MCF 10A (cell line): ENCODE results near the gene SBF2. TPM values are rescaled to one million over a fixed set of nuclear protein-coding genes. Genes with fewer than 3 reads are reported as not detected.

Experiments
- Bru-seq: library from RNA; stranded (reverse); fragments of 400-500 nt; gene quantifications from one replicate; lab custom pipeline; 2021; lab: Mats Ljungman, UMichigan
- BruChase-seq, 2 experiments: library from RNA; stranded (reverse); fragments of 400-500 nt; gene quantifications; one replicate each; lab custom pipeline; 2021; lab: Mats Ljungman, UMichigan
- BruUV-seq: library from RNA; stranded (reverse); fragments of 400-500 nt; replicated peaks from 2 replicates; lab custom pipeline; 2021; lab: Mats Ljungman, UMichigan
- CTCF ChIA-PET: fragments of 300-600 bp; sonication (Branson Sonifier 250); formaldehyde crosslinking; extraction: SDS; loops from one replicate; lab custom pipeline; 2021; ENCODE audit warnings: antibody characterized with exemption, inconsistent platforms; lab: Yijun Ruan, JAX
- POLR2A ChIA-PET: fragments of 300-600, 350-650 bp; sonication (Branson Sonifier 250); formaldehyde crosslinking; extraction: SDS; loops from one replicate; lab custom pipeline; 2020; ENCODE audit warnings: antibody characterized with exemption, inconsistent platforms; lab: Yijun Ruan, JAX
- DNase-seq: peaks from one replicate; pipeline ENCODE4 v3.0.0-alpha.2; 2018; ENCODE audit not compliant: unreplicated experiment
- H3K27ac Mint-ChIP-seq: one replicate; pipeline ENCODE4 v1.8.0; 2022; ENCODE audit warnings: mild to moderate bottlenecking, low read depth, mixed read lengths; ENCODE audit not compliant: unreplicated experiment
- H3K27me3 Mint-ChIP-seq: one replicate; pipeline ENCODE4 v1.8.0; 2022; ENCODE audit warnings: mixed read lengths; ENCODE audit not compliant: insufficient read depth, unreplicated experiment
- H3K36me3 Mint-ChIP-seq: one replicate; pipeline ENCODE4 v1.8.0; 2022; ENCODE audit warnings: mild to moderate bottlenecking, moderate library complexity, mixed read lengths; ENCODE audit not compliant: insufficient read depth, unreplicated experiment
- H3K4me1 Mint-ChIP-seq: one replicate; pipeline ENCODE4 v1.8.0; 2022; ENCODE audit warnings: mixed read lengths; ENCODE audit not compliant: insufficient read depth, unreplicated experiment
- H3K4me3 Mint-ChIP-seq: one replicate; pipeline ENCODE4 v1.8.0; 2022; ENCODE audit warnings: mild to moderate bottlenecking, moderate library complexity, mixed read lengths; ENCODE audit not compliant: unreplicated experiment
- H3K9me3 Mint-ChIP-seq: one replicate; pipeline ENCODE4 v1.8.0; 2022; ENCODE audit warnings: mixed read lengths; ENCODE audit not compliant: unreplicated experiment
- CTCF ChIP-seq: fragments of 200-600 bp; IDR thresholded peaks from one replicate; pipeline ENCODE4 v1.8.0; 2022; ENCODE audit warnings: antibody characterized with exemption, mild to moderate bottlenecking; ENCODE audit not compliant: unreplicated experiment
- intact Hi-C: fragments of 100-400 bp; cut with micrococcal nuclease; formaldehyde crosslinking; loops from 2 replicates; pipeline ENCODE4 v1.14.1; 2022
- long read RNA-seq: library from polyadenylated mRNA; stranded (forward); transcript quantifications from one replicate; pipeline ENCODE4 v2.0.0, GENCODE V29; 2022
- total RNA-seq: library from RNA; stranded (reverse); gene quantifications from 2 replicates; pipeline ENCODE4 v1.2.3, GENCODE V29; 2022

The SBF2 gene
- total RNA-seq (28.3 and 28.7 TPM in 2 replicates), Bru-seq, nascent RNA (percentile 79 among the genes with signal in this experiment), BruChase-seq, experiment 1, labeled RNA remaining after a 6-hour chase (percentile 67 among the genes with signal in this experiment), BruChase-seq, experiment 2, labeled RNA remaining after a 2-hour chase (percentile 70 among the genes with signal in this experiment)
- long read RNA-seq, full-length matches to known transcripts = 5 of 24 reads
- long read RNA-seq, partial matches to known transcripts = 6 of 24 reads
- long read RNA-seq, other reads (novel, unspliced or antisense) = 13 of 24 reads

GRCh38 chr11:10293423-10294289 lies at the start of gene SBF2:
TSS of gene SBF2 (minus strand) at chr11:10294219. CDS start at chr11:10294069, 150 bp downstream.
- CTCF ChIA-PET = interaction anchor here (0.7 to 2.2 kb wide), 5 partner anchors 9 to 512 kb away, joined by 3 to 10 read pairs (median 5); partner anchors contain the start of gene ADM
- H3K4me1 Mint-ChIP-seq = peaks cover 25% of the 10 kb centered on the region
- POLR2A ChIA-PET = interaction anchor here (0.7 to 8.5 kb wide), 19 partner anchors 9 to 720 kb away, joined by 3 to 217 read pairs (median 3); partner anchors contain the start of genes ADM and WEE1
- peak within 1 kb of the TSS; percentile 74 for H3K27ac Mint-ChIP-seq
- no peaks in the 10 kb centered on the region for H3K36me3 Mint-ChIP-seq
- H3K4me3 Mint-ChIP-seq = peak within 1 kb of the TSS; percentile 72
- intact Hi-C loops = no loop called here
- no peaks in the 10 kb centered on the region for H3K27me3 Mint-ChIP-seq
- no peak for TF ChIP-seq CTCF
- no TSS peak for BruUV-seq
- DNase-seq = peak; percentile 84
- no peaks in the 10 kb centered on the region for H3K9me3 Mint-ChIP-seq

DNA sequence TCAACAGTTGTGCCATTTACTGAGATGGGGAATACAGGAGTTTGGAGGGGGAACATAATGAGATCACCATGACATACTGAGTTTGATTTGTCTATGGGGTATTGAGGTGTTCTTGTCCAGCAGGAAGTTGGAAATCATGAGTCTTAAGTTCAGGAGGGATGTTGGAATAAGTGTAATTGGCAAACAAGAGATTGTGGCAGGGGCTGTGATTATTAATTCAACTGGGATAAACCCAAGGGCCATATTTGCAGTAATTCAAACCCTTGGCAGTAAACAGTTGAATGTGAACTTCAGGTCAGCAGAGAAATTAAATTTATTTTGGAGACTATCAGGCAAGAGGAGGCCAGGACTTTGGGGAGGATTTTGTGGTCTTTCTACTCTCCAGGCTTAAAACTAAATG lies 44.3 kb upstream of the SBF2 start:
- H3K9me3 Mint-ChIP-seq = no peaks in the 10 kb centered on the region
- H3K4me1 Mint-ChIP-seq = no peaks in the 10 kb centered on the region
- no TSS peak for BruUV-seq
- no peaks in the 10 kb centered on the region for H3K27me3 Mint-ChIP-seq
- ChIA-PET POLR2A (no interaction called here), CTCF (no interaction called here)
- TF ChIP-seq CTCF = no peak
- H3K27ac Mint-ChIP-seq = no peak overlapping the region
- DNase-seq = no peak
- H3K36me3 Mint-ChIP-seq = no peaks in the 10 kb centered on the region
- no peak overlapping the region for H3K4me3 Mint-ChIP-seq
- intact Hi-C loops = no loop called here

DNA sequence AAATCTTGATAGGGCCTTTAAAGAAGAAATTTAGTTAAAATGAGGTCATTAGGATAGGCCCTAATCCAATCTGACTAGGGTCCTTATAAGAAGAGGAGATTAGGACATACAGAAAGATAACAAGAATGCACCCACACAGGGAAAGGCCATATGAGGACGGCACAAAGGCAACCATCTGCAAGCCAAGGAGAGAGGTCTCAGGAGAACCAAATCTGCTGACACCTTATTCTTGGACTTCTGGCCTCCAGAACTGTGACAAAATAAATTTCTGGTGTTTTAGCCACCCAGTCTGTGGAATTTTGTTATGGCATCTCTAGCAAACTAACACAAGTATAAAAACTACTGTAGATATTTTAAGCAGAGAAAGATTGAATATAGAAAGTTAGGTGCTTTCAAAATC lies 39.5 kb upstream of the SBF2 start:
- Mint-ChIP-seq H3K27ac (no peak overlapping the region), H3K4me1 (peaks cover 5% of the 10 kb centered on the region), H3K9me3 (no peaks in the 10 kb centered on the region), H3K36me3 (no peaks in the 10 kb centered on the region), H3K4me3 (no peak overlapping the region), H3K27me3 (no peaks in the 10 kb centered on the region)
- ChIA-PET CTCF (interaction anchor here (0.6 to 1.2 kb wide), 2 partner anchors 10 to 561 kb away, joined by 3 to 6 read pairs; no protein-coding TSS in a partner anchor), POLR2A (no interaction called here)
- intact Hi-C loops = no loop called here
- TF ChIP-seq CTCF = no peak
- DNase-seq = no peak
- BruUV-seq = no TSS peak
